Heart right ventricle (tissue), 16 donors: ENCODE results near the gene CFAP58. TPM values are rescaled to one million over a fixed set of nuclear protein-coding genes. Genes with fewer than 3 reads are reported as not detected.

Source experiments
- ATAC-seq, 8 donors: fragments of 200-7000 bp; cut with Tn5 transposase; one replicate each; pipeline ENCODE4 v1.9.1; 2020; ENCODE audit warnings: mild to moderate bottlenecking in 8 of 8, moderate library complexity in 8 of 8, moderate number of reproducible peaks in 1 of 8
- DNase-seq, 2 donors: peaks; one replicate each; pipeline ENCODE4 v3.0.0-alpha.2; 2020
- H3K27ac ChIP-seq, 10 donors: fragments of 200-600 bp; sonication (generic) in 2 of 10; one replicate each; pipeline versions ENCODE4 v1.5.0 to v1.8.0; 2020 to 2022; ENCODE audit warnings: mild to moderate bottlenecking in 3 of 10
- H3K27me3 ChIP-seq, 7 donors: fragments of 200-600 bp; one replicate each; pipeline ENCODE4 v1.8.0; 2021 to 2022; ENCODE audit warnings: mild to moderate bottlenecking in 2 of 7
- H3K36me3 ChIP-seq, 9 donors: fragments of 200-600 bp; sonication (generic) in 1 of 9; one replicate each; pipeline versions ENCODE4 v1.5.0 to v1.8.0; 2020 to 2022; ENCODE audit warnings: mild to moderate bottlenecking in 2 of 9
- H3K4me1 ChIP-seq, 9 donors: fragments of 200-600 bp; sonication (generic) in 1 of 9; one replicate each; pipeline versions ENCODE4 v1.5.0 to v1.8.0; 2020 to 2022; ENCODE audit warnings: mild to moderate bottlenecking in 4 of 9
- H3K4me3 ChIP-seq, 10 donors: fragments of 200-600 bp; sonication (generic) in 2 of 10; one replicate each; pipeline versions ENCODE4 v1.5.0 to v1.8.0; 2020 to 2022; ENCODE audit warnings: mild to moderate bottlenecking in 7 of 10, moderate library complexity in 2 of 10
- H3K9me3 ChIP-seq, 11 donors: fragments of 200-600 bp in 10 of 11; sonication (generic) in 2 of 11; one replicate each; pipeline versions ENCODE4 v1.5.0 to v1.8.0; 2013 to 2022; ENCODE audit warnings: mild to moderate bottlenecking in 2 of 11, control low read depth in 1 of 11, moderate library complexity in 1 of 11
- WGBS, 2 donors: extraction: QIAGEN DNeasy Blood & Tissue Kit; methylation state at CpG; one replicate each; pipeline ENCODE4 v1.1.7; 2013; ENCODE audit warnings: inconsistent platforms in 1 of 2; 5-methylcytosine and 5-hydroxymethylcytosine counted together
- intact Hi-C, 10 donors: fragments of 100-400 bp; cut with DNase I; formaldehyde crosslinking; loops; one replicate each; pipeline versions ENCODE4 v1.11.1 to v1.14.2; 2022
- polyA plus RNA-seq, 2 donors: library from polyadenylated mRNA; stranded (reverse); fragments of 200-250 nt; gene quantifications; one replicate each; pipeline ENCODE4 v1.2.3, GENCODE V29; 2013
- total RNA-seq, 10 donors: library from RNA; stranded (reverse); fragmentation: NEBNext Ultra II Directional in 3 of 10; extraction: Animal tissue kit (Norgen Biotek cat#: 25700) in 3 of 10; gene quantifications; one replicate each; pipeline versions ENCODE4 v1.2.1 to v1.2.4, GENCODE V29; 2021 to 2023
- TF ChIP-seq, protein P1 (sequence below), 9 donors: fragments of 200-600 bp; sonication (generic) in 2 of 9; IDR thresholded peaks; one replicate each; pipeline versions ENCODE4 v1.5.0 to v1.8.0; 2021 to 2022; ENCODE audit warnings: antibody characterized with exemption in 9 of 9, mild to moderate bottlenecking in 5 of 9, moderate library complexity in 1 of 9
- donor health status: Arrhythmogenic right ventricular cardiomyopathy.
- donor health status: ischemic (EF 13 %, LVEDD 7.1; RV severe dilation, severe dysfunction).
- donor health status: healthy with polysubstance abuse.
- donor health status: DM: no; HTN: yes; CAD: no.
- donor health status: DM: no; HTN: no; CAD: no.
- donor health status: ischemic (EF 25% LVEDD 6.9; RV normal size, moderate dysfunction).
- donor health status: ischemic (EF 25% LVEDD 5.7; RV mildly dilated, moderate dysfunction).
- donor health status: healthy.
- donor health status: DM: yes; HTN: yes; CAD: no.
- donor health status: Ischemic cardiomyopathy.
- donor health status: ischemic (EF 35%, LVEDD 5.7; RV mildly dilated, moderate dysfunction).
- donor health status: nonischemic (EF 11% LVEDD 7.7; RV severe dilation, severe dysfunction).
- donor health status: DM: yes; HTN: yes; CAD: no.
- donor health status: PGD.
- donor health status: ischemic (EF 29% LVEDD 5.4; RV normal size, mild dysfunction).
- donor health status: nonischemic (EF 23%, LVEDD 6.1; RV moderate dilation, normal function).

Gene CFAP58
- total and polyA plus RNA-seq, 12 donors: 0.58 to 5.8 (median 3.0) TPM

DNA sequence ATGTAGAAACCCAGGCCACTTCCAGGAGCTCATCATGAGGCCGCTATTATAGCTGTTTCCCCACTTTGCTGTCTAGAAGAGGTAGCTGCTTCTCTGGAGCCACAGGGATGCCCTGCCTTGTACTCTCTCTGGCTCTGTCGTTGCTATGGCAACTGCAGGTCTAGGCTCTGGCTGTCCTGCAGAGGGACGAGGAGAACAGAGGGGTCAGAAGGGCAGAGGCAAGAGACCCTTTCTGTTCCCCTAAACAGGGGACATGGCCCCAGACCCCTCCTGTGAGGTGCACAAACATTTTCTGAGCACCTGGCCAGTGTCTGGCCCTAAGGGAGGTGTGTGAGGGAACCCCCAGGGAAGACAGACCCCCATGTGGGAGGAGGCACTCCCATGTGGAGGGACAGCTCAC lies 46.7 kb upstream of the CFAP58 start:
- peaks cover 0 to 2% (median 0%) of the 10 kb centered on the region in 11 donors for H3K9me3 ChIP-seq
- ATAC-seq: no peak
- TF ChIP-seq, protein P1, sequence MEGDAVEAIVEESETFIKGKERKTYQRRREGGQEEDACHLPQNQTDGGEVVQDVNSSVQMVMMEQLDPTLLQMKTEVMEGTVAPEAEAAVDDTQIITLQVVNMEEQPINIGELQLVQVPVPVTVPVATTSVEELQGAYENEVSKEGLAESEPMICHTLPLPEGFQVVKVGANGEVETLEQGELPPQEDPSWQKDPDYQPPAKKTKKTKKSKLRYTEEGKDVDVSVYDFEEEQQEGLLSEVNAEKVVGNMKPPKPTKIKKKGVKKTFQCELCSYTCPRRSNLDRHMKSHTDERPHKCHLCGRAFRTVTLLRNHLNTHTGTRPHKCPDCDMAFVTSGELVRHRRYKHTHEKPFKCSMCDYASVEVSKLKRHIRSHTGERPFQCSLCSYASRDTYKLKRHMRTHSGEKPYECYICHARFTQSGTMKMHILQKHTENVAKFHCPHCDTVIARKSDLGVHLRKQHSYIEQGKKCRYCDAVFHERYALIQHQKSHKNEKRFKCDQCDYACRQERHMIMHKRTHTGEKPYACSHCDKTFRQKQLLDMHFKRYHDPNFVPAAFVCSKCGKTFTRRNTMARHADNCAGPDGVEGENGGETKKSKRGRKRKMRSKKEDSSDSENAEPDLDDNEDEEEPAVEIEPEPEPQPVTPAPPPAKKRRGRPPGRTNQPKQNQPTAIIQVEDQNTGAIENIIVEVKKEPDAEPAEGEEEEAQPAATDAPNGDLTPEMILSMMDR (IDR thresholded peaks at IDR 0.05): no peak
- peaks cover 18 to 100% (median 76%) of the 10 kb centered on the region in 9 donors for H3K4me1 ChIP-seq
- peaks cover 0 to 32% (median 0%) of the 10 kb centered on the region in 9 donors for H3K36me3 ChIP-seq
- WGBS, 2 donors: 71 to 72% methylated on average over 3 of the region's 3 CpGs
- DNase-seq: no peak
- H3K27me3 ChIP-seq: no peaks in the 10 kb centered on the region
- intact Hi-C loops: loop anchor here in 4 of 10 donors (5.0 kb wide), 2 partner anchors 35 to 40 kb away; no protein-coding TSS in a partner anchor
- no peak overlapping the region for H3K4me3 ChIP-seq
- peak overlapping the region in 9 of 10 donors; percentile 37 to 95 (median 87) for H3K27ac ChIP-seq

DNA sequence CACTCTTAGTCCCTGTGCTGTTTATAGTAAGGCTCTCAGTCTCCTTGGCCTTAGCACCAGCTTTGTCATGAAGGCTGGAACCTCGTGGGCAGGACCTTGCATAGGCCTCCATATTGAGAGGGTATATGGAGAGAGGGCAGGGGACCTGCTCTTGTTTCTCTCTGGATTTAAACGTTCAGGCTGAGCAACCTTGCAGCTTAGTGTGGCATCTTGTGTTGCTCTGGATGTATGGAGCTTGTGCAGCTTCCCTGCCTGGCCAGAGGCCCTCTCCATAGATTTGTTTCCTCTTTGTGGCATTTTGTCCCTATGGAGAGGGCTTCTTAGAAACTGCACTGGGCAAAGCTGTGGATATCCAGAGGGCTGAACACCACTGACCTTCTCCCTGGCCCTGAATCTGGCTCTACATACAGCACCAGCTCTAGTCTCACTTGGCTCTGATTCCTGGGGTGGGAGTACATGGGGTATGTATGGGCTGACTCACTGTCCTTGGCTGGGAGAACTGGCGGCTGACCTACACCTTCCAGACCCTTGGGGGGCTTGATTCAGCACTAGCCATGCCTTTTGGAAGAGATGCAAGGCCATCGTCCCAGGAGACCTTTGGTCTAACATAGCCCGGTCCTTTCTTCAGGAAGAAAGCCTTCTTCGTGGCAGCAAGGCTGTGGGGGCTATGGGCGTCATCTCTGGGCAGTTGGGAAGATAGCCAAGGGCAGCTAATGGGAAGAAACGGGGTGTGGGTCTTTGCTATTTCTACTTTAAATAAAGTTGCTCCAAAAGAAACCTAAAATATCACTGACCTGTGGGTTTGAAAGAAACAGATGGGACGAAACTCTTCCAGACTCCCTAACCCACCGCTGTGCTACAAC lies 45.8 kb upstream of the CFAP58 start:
- Histone ChIP-seq H3K4me1 (peaks cover 25 to 100% (median 77%) of the 10 kb centered on the region in 9 donors), H3K27me3 (no peaks in the 10 kb centered on the region), H3K27ac (peak overlapping the region in 9 of 10 donors; percentile 37 to 95 (median 87)), H3K36me3 (peaks cover 0 to 41% (median 0%) of the 10 kb centered on the region in 9 donors), H3K9me3 (no peaks in the 10 kb centered on the region), H3K4me3 (no peak overlapping the region)
- intact Hi-C loops: loop anchor here in 4 of 10 donors (5.0 kb wide), 2 partner anchors 34 to 39 kb away; no protein-coding TSS in a partner anchor
- 62 to 67% methylated on average over 10 of the region's 10 CpGs for WGBS, 2 donors
- ATAC-seq (no peak), DNase-seq (peak in 1 of 2 donors; percentile 5)
- TF ChIP-seq, protein P1 (IDR thresholded peaks at IDR 0.05): no peak

GRCh38 chr10:104308439-104308903 lies 45.2 kb upstream of the CFAP58 start:
- Histone ChIP-seq H3K4me1 (peaks cover 25 to 100% (median 75%) of the 10 kb centered on the region in 9 donors), H3K4me3 (no peak overlapping the region), H3K27ac (peak overlapping the region in 8 of 10 donors; percentile 8 to 95 (median 86)), H3K36me3 (peaks cover 0 to 47% (median 4%) of the 10 kb centered on the region in 9 donors), H3K27me3 (no peaks in the 10 kb centered on the region), H3K9me3 (no peaks in the 10 kb centered on the region)
- TF ChIP-seq, protein P1 (IDR thresholded peaks at IDR 0.05): no peak
- DNase-seq (no peak), ATAC-seq (no peak)
- intact Hi-C loops: loop anchor here in 4 of 10 donors (5.0 kb wide), 2 partner anchors 34 to 39 kb away; no protein-coding TSS in a partner anchor
- WGBS, 2 donors: 77 to 83% methylated on average over 4 of the region's 4 CpGs
